Measurements from ENCODE around the gene TRIM9.
A peak's percentile ranks its signal among the peaks of the same experiment; 100 is the strongest.

TRIM9 gene

DNA sequence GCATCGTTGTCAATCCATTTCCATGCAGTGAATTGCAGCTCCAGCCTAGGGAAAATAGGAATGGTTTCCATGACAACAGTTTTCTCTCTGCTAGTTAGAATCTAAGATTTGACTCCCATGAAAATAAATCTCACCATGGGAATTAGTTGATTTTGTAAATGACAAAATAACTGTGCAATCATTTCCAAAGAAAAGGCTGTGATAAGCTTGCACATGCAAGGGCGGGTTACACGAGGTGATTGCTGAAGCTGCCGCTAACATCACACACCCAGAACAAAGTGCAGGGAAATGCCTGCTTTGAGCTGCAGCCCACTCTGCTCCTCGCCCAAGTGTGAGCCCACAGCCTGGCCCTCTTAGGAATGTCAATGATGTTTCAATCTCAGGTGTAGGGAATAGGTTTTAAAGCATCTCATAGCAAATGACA lies 53.8 kb downstream of the TRIM9 start:
- no peak for DNase-seq (ENCODE audit: extremely low read depth, low read depth)
- TF ChIP-seq, protein P1, sequence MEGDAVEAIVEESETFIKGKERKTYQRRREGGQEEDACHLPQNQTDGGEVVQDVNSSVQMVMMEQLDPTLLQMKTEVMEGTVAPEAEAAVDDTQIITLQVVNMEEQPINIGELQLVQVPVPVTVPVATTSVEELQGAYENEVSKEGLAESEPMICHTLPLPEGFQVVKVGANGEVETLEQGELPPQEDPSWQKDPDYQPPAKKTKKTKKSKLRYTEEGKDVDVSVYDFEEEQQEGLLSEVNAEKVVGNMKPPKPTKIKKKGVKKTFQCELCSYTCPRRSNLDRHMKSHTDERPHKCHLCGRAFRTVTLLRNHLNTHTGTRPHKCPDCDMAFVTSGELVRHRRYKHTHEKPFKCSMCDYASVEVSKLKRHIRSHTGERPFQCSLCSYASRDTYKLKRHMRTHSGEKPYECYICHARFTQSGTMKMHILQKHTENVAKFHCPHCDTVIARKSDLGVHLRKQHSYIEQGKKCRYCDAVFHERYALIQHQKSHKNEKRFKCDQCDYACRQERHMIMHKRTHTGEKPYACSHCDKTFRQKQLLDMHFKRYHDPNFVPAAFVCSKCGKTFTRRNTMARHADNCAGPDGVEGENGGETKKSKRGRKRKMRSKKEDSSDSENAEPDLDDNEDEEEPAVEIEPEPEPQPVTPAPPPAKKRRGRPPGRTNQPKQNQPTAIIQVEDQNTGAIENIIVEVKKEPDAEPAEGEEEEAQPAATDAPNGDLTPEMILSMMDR (IDR thresholded peaks at IDR 0.05; ENCODE audit: low read depth, low read length) = no peak

DNA sequence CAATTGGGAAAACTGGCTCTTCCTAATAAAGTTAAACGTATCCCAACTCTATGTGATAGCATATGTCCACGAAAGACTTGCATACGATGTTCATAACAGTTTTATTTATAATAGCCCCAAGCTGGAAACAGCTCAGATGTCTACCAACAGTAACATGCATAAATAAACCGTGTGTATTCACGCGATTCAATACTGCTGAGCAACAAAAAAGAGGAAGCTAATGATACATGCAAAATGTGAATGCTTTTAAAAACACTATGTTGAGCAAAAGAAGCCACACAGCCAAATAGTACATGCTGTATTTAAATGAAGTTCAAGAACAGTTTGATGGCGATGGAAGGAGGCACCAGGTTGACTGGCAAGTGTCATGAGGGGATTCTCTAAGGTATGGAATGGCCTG lies 55.7 kb downstream of the TRIM9 start:
- TF ChIP-seq, protein P1 (IDR thresholded peaks at IDR 0.05; ENCODE audit: low read depth, low read length) = no peak
- DNase-seq (ENCODE audit: extremely low read depth, low read depth) = no peak

DNA sequence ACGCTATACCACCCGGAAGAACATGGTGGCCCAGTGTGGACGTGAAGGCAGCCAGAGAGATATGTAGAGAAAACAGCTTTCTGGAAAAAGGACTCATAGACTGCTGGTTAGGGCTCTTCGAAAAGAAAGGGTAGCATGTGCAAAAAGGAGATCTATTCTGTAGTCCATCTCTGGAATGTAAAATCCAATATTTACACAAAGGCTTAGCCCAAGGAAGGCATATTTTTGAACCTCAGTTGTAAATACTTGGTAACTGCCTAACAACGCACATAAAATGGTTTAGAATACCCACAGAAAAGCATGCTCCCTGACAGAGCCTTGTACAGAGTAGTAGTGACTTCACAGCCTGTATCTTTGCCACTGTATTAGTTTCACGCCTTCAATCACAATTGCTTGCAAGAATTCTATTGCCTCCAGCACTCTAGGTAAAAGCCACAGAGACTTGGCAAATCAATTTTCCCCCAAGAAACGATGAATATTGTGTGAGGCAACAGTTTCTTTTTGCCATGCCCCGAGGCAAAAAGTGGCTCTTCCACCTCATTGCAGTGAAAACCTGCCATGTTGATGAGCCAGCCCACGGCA lies 59.2 kb downstream of the TRIM9 start:
- no peak for DNase-seq (ENCODE audit: extremely low read depth, low read depth)
- TF ChIP-seq, protein P1 (IDR thresholded peaks at IDR 0.05; ENCODE audit: low read depth, low read length) = no peak

DNA sequence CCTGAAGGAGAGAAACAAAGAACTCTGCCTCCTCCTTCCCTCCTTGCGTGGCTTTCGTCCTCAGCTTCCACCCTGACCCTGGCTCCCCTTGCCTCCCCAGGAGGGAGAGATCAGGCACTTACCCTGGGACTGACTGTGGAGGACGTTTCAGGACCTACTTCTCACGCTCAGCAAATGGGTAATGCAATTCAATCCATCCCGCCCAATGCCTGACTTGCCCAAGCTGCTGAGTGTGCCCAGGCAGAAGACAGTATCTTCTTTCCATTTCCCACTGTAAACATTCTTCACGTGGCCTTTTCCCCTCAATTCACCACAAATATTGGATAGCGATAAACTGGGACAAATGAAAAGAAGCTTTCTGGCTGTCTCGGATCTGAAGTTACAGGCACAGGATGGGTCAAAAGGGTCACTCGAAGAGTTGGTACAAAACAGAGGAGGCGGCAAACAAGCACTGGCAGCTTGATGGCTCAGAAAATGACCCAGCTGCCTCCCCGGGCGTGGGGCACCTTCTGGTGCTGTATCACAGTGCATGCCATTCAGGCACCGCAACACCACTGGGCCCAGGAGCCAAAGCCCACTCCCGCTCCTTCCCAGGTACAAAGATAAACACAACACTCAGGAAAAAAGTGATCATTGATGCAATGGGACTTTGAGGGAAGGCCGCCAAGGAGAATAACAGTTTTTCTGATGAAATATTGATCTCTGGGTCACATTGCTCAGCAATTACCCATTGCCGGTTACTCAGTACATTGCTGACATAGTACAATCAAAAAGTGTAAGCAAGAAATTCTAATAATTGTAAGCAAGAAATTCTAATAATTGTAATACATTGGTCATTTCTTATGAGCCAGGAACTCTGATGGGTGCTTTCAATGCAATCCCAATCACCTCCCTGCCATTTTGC lies 65.8 kb downstream of the TRIM9 start:
- no peak for DNase-seq (ENCODE audit: extremely low read depth, low read depth)
- TF ChIP-seq, protein P1 (IDR thresholded peaks at IDR 0.05; ENCODE audit: low read depth, low read length) = no peak

DNA sequence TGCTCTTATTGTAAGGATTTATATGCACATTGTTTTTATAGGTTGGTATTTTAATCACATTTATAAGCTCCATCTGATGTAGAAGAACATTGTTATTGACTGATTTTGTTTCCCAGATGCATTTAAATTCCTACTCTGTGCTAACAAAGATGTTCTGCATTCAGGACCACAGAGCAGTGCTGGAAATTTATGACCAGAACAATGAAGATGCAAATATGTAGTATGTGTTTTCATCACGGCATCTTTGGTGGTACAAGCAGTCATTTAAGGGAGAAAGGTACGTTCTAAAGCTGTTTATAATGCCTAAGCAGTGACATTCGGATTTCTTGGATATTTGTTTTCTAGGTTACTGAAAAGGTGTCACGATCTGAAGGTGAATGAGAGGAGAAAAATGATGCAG lies 66.5 kb downstream of the TRIM9 start:
- no peak for DNase-seq (ENCODE audit: extremely low read depth, low read depth)
- TF ChIP-seq, protein P1 (IDR thresholded peaks at IDR 0.05; ENCODE audit: low read depth, low read length) = no peak

DNA sequence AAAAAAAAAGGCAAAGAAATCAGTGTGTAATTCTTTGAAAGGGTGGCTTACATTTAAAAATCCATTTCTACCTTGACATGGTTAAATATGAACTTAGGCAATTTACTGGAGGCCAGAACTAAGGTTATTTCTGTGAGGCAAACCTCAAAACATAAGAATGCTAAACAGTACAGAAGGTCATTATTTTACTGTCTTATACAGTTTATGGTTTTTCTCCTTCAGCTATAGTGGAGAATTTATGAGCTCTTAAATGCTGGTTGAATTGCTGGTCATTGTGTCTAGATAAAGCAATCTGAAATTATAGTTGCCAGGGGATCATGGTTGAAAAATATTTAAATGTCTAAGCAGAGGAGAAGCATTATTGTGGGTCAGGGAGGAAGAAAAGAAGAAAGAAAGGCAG lies 70.5 kb downstream of the TRIM9 start:
- no peak for DNase-seq (ENCODE audit: extremely low read depth, low read depth)
- TF ChIP-seq, protein P1 (IDR thresholded peaks at IDR 0.05; ENCODE audit: low read depth, low read length) = no peak

DNA sequence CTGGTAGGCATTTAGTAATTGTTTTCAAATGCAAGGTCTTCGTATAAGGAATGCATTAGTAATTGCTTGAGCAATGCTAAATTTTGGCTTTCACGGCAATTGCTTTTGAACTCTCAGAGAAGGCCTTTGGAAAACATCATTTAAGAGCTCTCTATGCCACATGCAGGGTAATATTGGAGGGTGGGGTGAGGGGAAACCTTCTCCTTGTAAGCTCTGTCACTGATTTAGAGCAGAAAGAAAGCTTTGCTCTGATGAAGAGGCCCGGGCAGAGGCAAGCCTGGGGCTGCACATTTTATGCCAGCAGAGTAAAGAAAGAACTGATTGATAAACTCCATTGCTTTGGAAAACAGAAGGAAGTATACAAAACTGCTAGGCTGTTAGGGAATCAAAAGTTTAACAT lies 70.9 kb downstream of the TRIM9 start:
- TF ChIP-seq, protein P1 (IDR thresholded peaks at IDR 0.05; ENCODE audit: low read depth, low read length) = no peak
- DNase-seq (ENCODE audit: extremely low read depth, low read depth) = peak; percentile 56

Measured in AG09319 (cell line).